GM21447 (cell line): ENCODE results near the gene CLEC16A.

Experiments
- ATAC-seq: cut with Tn5 transposase; IDR thresholded peaks from one replicate; pipeline ENCODE4 v1.9.1; 2021; ENCODE audit not compliant: unreplicated experiment

The CLEC16A gene

GRCh38 chr16:11133344-11133943 lies 189.1 kb downstream of the CLEC16A start:
- ATAC-seq: no peak

DNA sequence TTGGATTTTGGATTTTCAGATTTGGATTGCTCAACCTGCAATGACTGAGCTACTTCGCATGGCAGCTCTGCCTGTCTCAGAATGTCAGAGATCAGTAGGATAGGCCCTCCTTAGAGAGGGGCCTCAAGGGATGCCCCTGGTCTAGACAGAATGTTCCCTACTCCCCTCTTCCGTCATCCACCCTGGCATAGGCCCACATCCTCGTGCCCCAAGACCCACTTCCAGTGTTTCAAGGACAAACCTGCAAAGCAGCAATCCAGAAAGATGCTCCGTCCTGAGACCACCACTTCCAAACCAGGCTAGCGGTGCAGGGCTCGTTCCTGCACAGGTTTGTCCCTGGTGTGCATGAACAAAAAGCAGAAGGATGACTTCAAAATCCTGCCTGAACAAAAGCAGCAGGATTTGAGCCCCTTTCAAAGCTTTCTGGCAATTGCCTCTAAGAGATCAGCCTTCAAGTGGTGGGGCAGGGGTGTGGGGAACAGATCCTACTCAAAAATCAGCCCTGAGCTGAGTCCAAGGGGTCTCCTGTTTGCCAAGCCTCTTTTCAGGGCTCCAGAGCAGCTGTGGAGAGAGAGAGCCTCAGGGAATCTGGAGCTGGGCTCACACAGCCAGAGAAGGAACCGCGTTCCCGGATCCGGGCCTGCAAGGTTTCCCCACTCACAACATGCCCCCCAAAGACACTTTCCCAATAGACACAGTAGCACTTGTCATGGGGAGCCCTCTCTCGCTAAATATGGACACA lies 190.5 kb downstream of the CLEC16A start:
- ATAC-seq: no peak

DNA sequence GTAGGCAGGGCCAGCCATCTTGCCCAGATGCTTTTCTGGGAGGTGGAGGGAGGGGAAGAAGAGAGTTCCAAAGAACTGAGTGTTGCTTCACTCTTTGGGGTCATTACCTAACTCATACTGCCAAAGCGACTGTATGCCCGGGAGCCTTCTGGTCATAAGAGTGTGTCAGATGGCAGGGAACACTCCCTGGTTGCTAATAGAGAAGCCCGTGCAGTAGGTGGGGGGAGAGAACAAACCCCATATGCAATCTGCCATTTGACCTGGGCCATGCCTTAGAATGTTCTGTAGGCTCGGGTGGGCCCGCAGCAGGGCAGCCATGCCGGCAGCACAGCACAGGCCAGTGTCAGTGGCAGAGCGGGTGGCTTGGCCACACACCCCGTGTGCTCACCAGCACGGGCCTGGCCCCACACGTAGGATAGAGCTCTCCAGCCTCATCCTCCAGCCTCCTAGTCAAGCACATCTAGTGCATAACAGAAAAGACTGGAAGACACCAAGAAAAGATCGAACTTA lies 191.2 kb downstream of the CLEC16A start:
- no peak for ATAC-seq

DNA sequence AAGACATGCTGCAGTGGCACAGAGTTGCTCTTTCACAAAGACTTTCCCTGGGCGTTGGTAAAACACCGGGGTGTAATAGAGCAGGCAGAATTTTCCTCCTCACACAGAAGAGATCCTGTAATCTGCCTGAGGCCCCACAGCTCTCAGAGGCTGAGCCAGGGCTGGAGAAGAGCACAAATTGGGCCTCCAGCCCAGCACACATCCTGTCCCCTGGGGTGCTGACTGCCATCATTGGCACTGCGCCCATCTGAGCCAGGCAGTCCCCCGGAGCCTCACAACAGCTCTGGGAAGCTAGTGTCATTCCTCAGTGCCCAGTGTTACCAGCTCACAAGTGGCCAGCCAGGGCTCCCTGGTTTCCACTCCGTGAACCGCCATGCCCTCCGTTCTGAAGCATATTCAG lies 192.2 kb downstream of the CLEC16A start:
- ATAC-seq: no peak

DNA sequence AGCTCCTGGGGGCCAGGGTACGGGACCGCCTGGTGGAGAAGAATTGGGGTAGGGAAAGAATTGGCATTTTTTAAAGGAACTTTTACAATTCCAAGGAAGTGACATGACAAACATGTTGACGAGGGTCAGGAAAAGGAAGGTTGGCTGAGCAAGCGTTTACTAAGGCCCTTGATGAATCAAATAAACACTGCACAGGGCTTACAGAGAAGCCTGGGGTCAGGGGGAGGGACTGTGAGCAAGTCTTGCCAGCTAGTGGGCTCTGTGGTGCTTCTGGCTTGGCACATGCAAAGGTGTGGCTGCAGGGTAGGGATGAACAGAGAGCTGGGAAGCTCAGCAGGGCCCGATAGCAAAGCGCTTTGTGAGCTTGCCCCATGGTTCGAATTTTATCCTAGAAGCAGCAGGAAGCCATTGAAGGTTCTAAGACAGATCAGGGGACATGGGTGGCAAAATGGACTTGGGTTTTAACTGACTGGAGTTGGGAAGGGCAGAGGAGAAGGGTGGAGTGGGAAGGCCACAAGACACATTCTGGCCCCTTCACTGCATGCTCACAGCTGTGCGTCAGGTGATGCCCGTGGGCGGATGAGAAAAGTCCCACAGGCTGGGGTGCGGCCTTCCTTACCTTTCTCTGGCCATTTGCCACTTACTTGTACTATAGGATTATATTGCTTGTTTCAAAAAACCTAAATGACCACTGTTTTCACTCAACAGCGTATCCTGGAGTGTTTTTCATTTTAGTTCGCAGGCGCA lies 193.8 kb downstream of the CLEC16A start:
- no peak for ATAC-seq

- ATAC-seq: no peak
Observed at GRCh38 chr16:11138769-11139325, 194.5 kb downstream of the CLEC16A start.

DNA sequence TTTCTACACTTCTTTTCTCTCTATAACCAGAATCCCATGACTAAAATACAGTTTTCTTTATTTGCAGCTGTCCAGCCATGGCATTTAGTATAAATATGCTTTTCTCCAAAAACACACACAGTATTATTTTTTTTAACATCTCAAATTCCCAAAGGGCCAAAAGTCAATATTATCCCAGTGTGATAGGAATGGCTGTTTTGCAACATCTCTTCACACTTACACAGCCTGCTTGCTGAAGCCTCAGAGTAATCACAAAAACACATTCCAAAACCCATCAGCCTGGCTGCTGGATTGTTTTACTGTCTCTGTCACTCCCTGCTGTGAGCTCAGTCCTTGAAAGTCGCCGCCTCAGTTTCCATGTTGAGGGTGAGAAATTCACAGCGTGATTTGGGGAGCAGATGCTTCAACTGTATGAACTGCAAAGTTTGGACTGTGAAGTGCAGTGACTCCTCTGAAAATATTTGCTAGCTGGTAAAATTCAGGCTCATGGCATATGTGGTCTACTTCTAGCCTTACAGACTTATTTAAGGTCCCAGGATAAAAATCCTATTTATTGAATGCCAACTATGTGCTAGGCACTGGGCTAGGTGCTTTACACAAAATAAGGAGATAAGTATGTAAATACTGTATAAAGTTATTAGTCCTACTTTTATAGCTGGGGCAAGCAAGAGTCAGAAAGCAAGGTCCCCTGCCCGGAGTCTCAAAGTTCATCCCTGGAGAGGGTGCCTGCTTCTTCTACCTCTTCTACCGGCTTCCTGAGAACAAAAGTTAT lies 195.1 kb downstream of the CLEC16A start:
- ATAC-seq: no peak

- no peak for ATAC-seq
Observed at GRCh38 chr16:11140098-11140375, 195.7 kb downstream of the CLEC16A start.

- ATAC-seq: no peak
Observed at GRCh38 chr16:11140466-11140865, 196.1 kb downstream of the CLEC16A start.

GRCh38 chr16:11140867-11141266 lies 196.5 kb downstream of the CLEC16A start:
- ATAC-seq: no peak

DNA sequence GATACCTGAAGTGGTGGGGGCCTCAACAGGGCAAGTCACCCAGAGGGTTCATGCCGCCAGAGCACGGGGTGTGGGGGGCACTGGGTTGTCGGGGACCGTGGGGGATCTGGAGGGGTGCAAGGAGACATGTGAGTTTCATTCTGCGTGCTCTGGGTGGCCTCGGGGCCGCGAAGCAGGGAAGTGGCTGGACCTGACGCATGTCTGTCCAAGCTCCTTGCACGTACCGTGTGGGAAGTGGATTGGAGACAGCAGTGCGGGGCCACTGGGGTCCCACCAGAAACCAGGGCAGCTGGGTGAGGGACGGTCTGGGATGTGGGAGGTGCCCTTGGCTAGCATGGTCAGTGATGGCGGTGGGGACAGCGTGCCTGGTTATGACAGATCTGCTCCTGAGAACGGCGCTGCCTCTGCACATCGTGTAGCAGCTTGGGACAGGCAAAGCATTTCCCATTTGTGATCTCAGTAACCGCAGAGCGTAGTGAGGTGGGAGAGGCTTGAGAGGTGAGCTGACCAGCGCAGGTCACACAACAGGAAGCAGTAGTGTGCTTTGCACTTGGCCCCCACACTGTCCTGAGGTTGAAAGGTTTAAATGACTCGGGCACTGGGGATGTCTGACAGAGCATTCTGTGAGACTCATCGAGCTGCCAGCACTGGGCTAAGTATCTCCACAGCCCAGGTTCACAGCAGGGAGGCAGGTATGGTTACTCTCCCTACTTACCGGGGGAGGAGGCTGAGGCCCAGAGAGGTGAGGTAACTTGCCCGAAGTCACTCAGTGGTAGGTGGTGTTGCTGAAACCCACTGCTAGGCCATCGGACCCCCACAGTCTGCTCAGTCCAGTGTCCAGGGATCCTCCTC lies 197.3 kb downstream of the CLEC16A start:
- no peak for ATAC-seq

GRCh38 chr16:11142261-11142630 lies 197.9 kb downstream of the CLEC16A start:
- no peak for ATAC-seq

- no peak for ATAC-seq
Observed at GRCh38 chr16:11142951-11143350, 198.6 kb downstream of the CLEC16A start.

GRCh38 chr16:11143372-11144035 lies 199.1 kb downstream of the CLEC16A start:
- ATAC-seq: no peak

DNA sequence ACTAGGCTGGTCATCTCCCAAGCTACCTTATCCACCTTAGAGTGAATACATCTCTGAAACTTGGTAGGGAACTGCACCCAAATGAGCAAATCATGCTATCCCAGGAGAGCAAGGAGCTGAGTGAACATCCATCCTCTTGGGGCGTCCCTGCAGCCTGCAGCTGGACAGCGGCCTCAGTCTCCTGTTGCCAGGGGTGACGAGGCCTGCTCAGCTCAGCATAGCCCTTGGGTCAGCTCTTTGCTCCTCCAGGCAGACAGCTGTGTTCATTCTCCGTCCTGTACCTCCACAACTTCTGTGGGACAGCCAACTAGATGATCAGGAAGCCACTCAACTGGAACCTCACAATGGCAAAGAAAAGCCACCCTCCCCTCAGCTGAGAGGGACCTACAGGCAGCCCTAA lies 199.8 kb downstream of the CLEC16A start:
- ATAC-seq: no peak

- no peak for ATAC-seq
Observed at GRCh38 chr16:11145173-11145818, 200.9 kb downstream of the CLEC16A start.

- no peak for ATAC-seq
Observed at GRCh38 chr16:11145819-11146211, 201.5 kb downstream of the CLEC16A start.

GRCh38 chr16:11147033-11147753 lies 202.8 kb downstream of the CLEC16A start:
- no peak for ATAC-seq
